Activated CD4-positive, alpha-beta memory T cell treated with anti-CD3 and anti-CD28 coated beads for 36 hours (primary cell): ENCODE measurements around the gene GSK3A. TPM values are rescaled to one million over a fixed set of nuclear protein-coding genes. Genes with fewer than 3 reads are reported as not detected.
A peak's percentile ranks its signal among the peaks of the same experiment; 100 is the strongest.

ENCODE experiments used
- CTCF ChIA-PET: fragments of 350-600 bp; sonication (Branson Sonifier 250); formaldehyde crosslinking; loops from one replicate; lab custom pipeline; 2021; ENCODE audit warnings: antibody characterized with exemption, inconsistent platforms; lab: Charles Lee
- POLR2A ChIA-PET: fragments of 350-600 bp; sonication (Branson Sonifier 250); formaldehyde crosslinking; loops from one replicate; lab custom pipeline; 2021; ENCODE audit warnings: antibody characterized with exemption; lab: Charles Lee
- DNase-seq: peaks from one replicate; pipeline ENCODE4 v3.0.0-alpha.2; 2020
- H3K27ac Mint-ChIP-seq: one replicate; pipeline ENCODE4 v1.8.0; 2021; ENCODE audit warnings: mixed read lengths
- H3K27me3 Mint-ChIP-seq: one replicate; pipeline ENCODE4 v1.8.0; 2021; ENCODE audit warnings: mixed read lengths
- H3K36me3 Mint-ChIP-seq: one replicate; pipeline ENCODE4 v1.8.0; 2021; ENCODE audit warnings: mixed read lengths
- H3K4me1 Mint-ChIP-seq: one replicate; pipeline ENCODE4 v1.8.0; 2021; ENCODE audit warnings: low read depth, mixed read lengths
- H3K4me3 Mint-ChIP-seq: one replicate; pipeline ENCODE4 v1.8.0; 2021; ENCODE audit warnings: mild to moderate bottlenecking, mixed read lengths
- H3K9me3 Mint-ChIP-seq: one replicate; pipeline ENCODE4 v1.8.0; 2021; ENCODE audit warnings: mixed read lengths
- intact Hi-C: fragments of 100-400 bp; cut with micrococcal nuclease; formaldehyde crosslinking; loops from one replicate; pipeline ENCODE4 v1.15.1; 2023
- total RNA-seq, 2 experiments: library from RNA; stranded (reverse); gene quantifications; one replicate each; pipeline ENCODE4 v1.2.3, GENCODE V29; 2021

The GSK3A gene
- total RNA-seq, 2 experiments from 2014 or later = 36.4 to 37.3 TPM

- Mint-ChIP-seq H3K4me1 (peaks cover 41% of the 10 kb centered on the region), H3K27me3 (no peaks in the 10 kb centered on the region), H3K4me3 (no peak overlapping the region), H3K27ac (peak overlapping the region; percentile 10), H3K36me3 (peaks cover 7% of the 10 kb centered on the region), H3K9me3 (peaks cover 4% of the 10 kb centered on the region)
- CTCF ChIA-PET = interaction anchor here (0.5 to 1.4 kb wide), 4 partner anchors 14 to 82 kb away, joined by 3 to 8 read pairs (median 4); partner anchors contain the start of gene POU2F2
- intact Hi-C loops = loop anchor here (10.0 kb wide), 1 partner anchor 317 kb away; the partner anchor contains the start of gene CD79A
- POLR2A ChIA-PET = interaction anchor here (0.7 to 1.6 kb wide), 2 partner anchors 15 to 132 kb away, joined by 3 to 5 read pairs; no protein-coding TSS in a partner anchor
- no peak for DNase-seq
Measured at GRCh38 chr19:42191330-42191729, 51.1 kb downstream of the GSK3A start.

DNA sequence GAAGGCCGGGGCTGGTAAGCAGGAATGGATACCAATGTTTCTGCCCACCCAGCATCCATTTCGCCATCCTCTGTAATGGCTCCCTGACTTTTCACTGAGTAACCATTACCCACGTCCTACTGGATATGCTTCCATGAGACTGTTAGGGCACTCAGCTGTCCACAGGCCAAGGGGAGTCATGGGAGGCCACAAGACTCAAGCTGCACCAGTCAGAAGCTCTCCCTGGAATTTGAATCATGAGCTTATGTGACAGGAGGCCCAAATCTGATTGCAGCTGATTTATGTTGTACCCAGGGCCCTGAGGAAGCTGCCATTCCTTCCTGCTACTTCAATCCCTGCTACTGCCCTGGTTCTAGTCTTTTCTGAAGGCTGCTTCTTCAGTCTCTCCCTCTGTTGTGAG, 53.3 kb downstream of the GSK3A start:
- H3K4me3 Mint-ChIP-seq = no peak overlapping the region
- intact Hi-C loops = no loop called here
- no peak for DNase-seq
- H3K27ac Mint-ChIP-seq = no peak overlapping the region
- peaks cover 2% of the 10 kb centered on the region for H3K36me3 Mint-ChIP-seq
- no peaks in the 10 kb centered on the region for H3K27me3 Mint-ChIP-seq
- H3K4me1 Mint-ChIP-seq = peaks cover 54% of the 10 kb centered on the region
- ChIA-PET POLR2A (interaction anchor here (1.7 kb wide), 1 partner anchor 12 kb away, joined by 5 read pairs; no protein-coding TSS in a partner anchor), CTCF (interaction anchor here (0.7 to 1.4 kb wide), 2 partner anchors 12 to 57 kb away, joined by 4 to 5 read pairs; partner anchors contain the start of gene POU2F2)
- H3K9me3 Mint-ChIP-seq = peaks cover 4% of the 10 kb centered on the region

DNA sequence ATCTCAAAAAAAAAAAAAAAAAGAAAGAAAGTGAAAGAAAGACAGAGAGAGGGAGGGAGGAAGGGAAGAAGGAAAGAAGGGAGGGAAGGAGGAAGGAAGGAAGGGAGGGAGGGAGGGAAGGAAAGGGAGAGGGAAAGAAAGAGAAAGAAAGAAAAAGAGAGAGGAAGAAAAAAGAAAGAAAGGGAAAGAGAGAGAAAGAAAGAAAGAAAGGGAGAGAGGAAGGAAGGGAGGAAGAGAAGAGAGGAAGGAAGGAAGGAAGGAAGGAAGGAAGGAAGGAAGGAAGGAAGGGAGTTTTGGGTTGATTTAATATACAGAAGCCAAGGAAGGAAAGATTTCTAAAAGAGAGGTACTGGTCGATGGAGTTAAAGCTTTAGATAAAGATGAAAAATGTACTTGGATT, 53.7 kb downstream of the GSK3A start:
- peaks cover 54% of the 10 kb centered on the region for H3K4me1 Mint-ChIP-seq
- ChIA-PET CTCF (interaction anchor here (0.7 to 1.4 kb wide), 2 partner anchors 12 to 56 kb away, joined by 4 to 5 read pairs; partner anchors contain the start of gene POU2F2), POLR2A (interaction anchor here (1.7 kb wide), 1 partner anchor 12 kb away, joined by 5 read pairs; no protein-coding TSS in a partner anchor)
- H3K9me3 Mint-ChIP-seq = peaks cover 4% of the 10 kb centered on the region
- no peak overlapping the region for H3K4me3 Mint-ChIP-seq
- peaks cover under 1% of the 10 kb centered on the region for H3K36me3 Mint-ChIP-seq
- no peak for DNase-seq
- no peak overlapping the region for H3K27ac Mint-ChIP-seq
- intact Hi-C loops = no loop called here
- H3K27me3 Mint-ChIP-seq = no peaks in the 10 kb centered on the region

DNA sequence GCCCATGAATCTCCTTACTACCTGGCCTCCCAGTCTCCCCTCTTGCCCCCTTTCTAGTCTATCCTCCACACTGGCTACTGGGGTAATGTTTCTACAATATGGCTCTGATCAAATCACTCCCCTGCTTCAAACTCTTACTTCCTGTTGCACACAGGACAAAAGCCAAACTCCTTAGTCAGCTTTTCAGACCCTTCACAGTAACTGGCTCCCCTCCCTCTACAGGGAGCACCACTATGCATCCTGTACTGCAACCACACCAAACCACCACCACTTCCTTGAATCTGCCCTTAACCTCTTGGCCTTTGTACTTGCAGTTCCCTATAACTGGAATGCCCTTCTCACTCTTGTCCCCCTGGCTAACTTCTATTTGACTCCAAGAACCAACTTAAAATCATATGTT, 57.1 kb downstream of the GSK3A start:
- no peaks in the 10 kb centered on the region for H3K36me3 Mint-ChIP-seq
- H3K27ac Mint-ChIP-seq = peak overlapping the region; percentile 49
- ChIA-PET POLR2A (interaction anchor here (1.9 kb wide), 1 partner anchor 9 kb away, joined by 6 read pairs; no protein-coding TSS in a partner anchor), CTCF (interaction anchor here (0.9 to 2.9 kb wide), 14 partner anchors 9 to 87 kb away, joined by 3 to 41 read pairs (median 6); partner anchors contain the start of gene POU2F2)
- no peaks in the 10 kb centered on the region for H3K27me3 Mint-ChIP-seq
- H3K9me3 Mint-ChIP-seq = no peaks in the 10 kb centered on the region
- peak; percentile 47 for DNase-seq
- H3K4me3 Mint-ChIP-seq = no peak overlapping the region
- peaks cover 40% of the 10 kb centered on the region for H3K4me1 Mint-ChIP-seq
- intact Hi-C loops = loop anchor here (2.0 kb wide), 1 partner anchor 14 kb away; no protein-coding TSS in a partner anchor

GRCh38 chr19:42184401-42184861, 58.0 kb downstream of the GSK3A start:
- Mint-ChIP-seq H3K4me1 (peaks cover 37% of the 10 kb centered on the region), H3K27ac (peak overlapping the region; percentile 19), H3K9me3 (no peaks in the 10 kb centered on the region), H3K27me3 (no peaks in the 10 kb centered on the region), H3K4me3 (no peak overlapping the region), H3K36me3 (no peaks in the 10 kb centered on the region)
- POLR2A ChIA-PET = interaction anchor here (0.9 kb wide), 1 partner anchor 9 kb away, joined by 3 read pairs; no protein-coding TSS in a partner anchor
- CTCF ChIA-PET = interaction anchor here (0.6 to 2.9 kb wide), 17 partner anchors 8 to 236 kb away, joined by 3 to 41 read pairs (median 5); partner anchors contain the start of genes PAFAH1B3, POU2F2 and PRR19
- peak; percentile 83 for DNase-seq
- intact Hi-C loops = loop anchor here (1.0 to 2.0 kb wide), 3 partner anchors 14 to 76 kb away; partner anchors contain the start of gene POU2F2

Other genes starting within 250 kb of the GSK3A start
- under 1 TPM; 0.64 to 0.85 TPM for gene ATP1A3, start 248.4 kb downstream of the GSK3A start, total RNA-seq
- under 1 TPM; 0.73 to 0.90 TPM for gene GRIK5, start 172.4 kb downstream of the GSK3A start, total RNA-seq
- gene ZNF574, start 166.4 kb downstream of the GSK3A start, total RNA-seq = 10 to 100 TPM; 12.2 to 13.2 TPM
- 10 to 100 TPM; 55.6 to 57.3 TPM for gene POU2F2, start 110.2 kb downstream of the GSK3A start, total RNA-seq
- 10 to 100 TPM; 31.3 to 33.4 TPM for gene DEDD2, start 24.9 kb downstream of the GSK3A start, total RNA-seq
- gene ZNF526, start 22.3 kb downstream of the GSK3A start, total RNA-seq = 10 to 100 TPM; 12.3 to 14.9 TPM
- gene ERF, start 12.5 kb upstream of the GSK3A start, total RNA-seq = 10 to 100 TPM; 43.1 to 56.5 TPM
- gene CIC, start 26.6 kb upstream of the GSK3A start, total RNA-seq = 10 to 100 TPM; 56.9 to 64.2 TPM
- gene PRR19, start 59.5 kb upstream of the GSK3A start, total RNA-seq = under 1 TPM; 0.61 to 0.81 TPM
- gene PAFAH1B3, start 60.0 kb upstream of the GSK3A start, total RNA-seq = 10 to 100 TPM; 46.6 to 54.7 TPM
- under 1 TPM in 1 of 2 experiments, not detected in 1; 0.29 TPM for gene TMEM145, start 70.7 kb upstream of the GSK3A start, total RNA-seq
- 1 to 10 TPM; 6.0 to 7.2 TPM for gene MEGF8, start 83.0 kb upstream of the GSK3A start, total RNA-seq
- not detected for gene CNFN, start 147.7 kb upstream of the GSK3A start, total RNA-seq
- gene LIPE, start 184.8 kb upstream of the GSK3A start, total RNA-seq = 10 to 100 TPM; 31.6 to 31.8 TPM
- gene CXCL17, start 200.3 kb upstream of the GSK3A start, total RNA-seq = not detected